HAP-1 (cell line): Measurements from ENCODE around the gene ARHGAP10.
A peak's percentile ranks its signal among the peaks of the same experiment; 100 is the strongest.
"Not testable (repeated sequence)": the region's sequence is repeated elsewhere in the genome, so short reads cannot be mapped to it uniquely, and the experiment has no call there.

Experiments used
- DNase-seq, 2 experiments: peaks; one replicate each; pipeline ENCODE4 v3.0.0-alpha.2; 2016 to 2020; ENCODE audit warnings: low spot score in 2 of 2
- H3K27me3 ChIP-seq: fragments of 250-450 bp; sonication (Bioruptor Pico); 2 replicates; pipeline ENCODE4 v1.5.1; 2020; ENCODE audit warnings: low read depth, mild to moderate bottlenecking, moderate library complexity
- H3K36me3 ChIP-seq: fragments of 250-450 bp; sonication (Bioruptor Pico); replicated peaks from 2 replicates; pipeline ENCODE4 v1.5.1; 2020; ENCODE audit warnings: mild to moderate bottlenecking
- H3K4me1 ChIP-seq: fragments of 250-450 bp; sonication (Bioruptor Pico); 2 replicates; pipeline ENCODE4 v1.5.1; 2020; ENCODE audit warnings: mild to moderate bottlenecking
- H3K4me3 ChIP-seq: fragments of 250-450 bp; sonication (Bioruptor Pico); 2 replicates; pipeline ENCODE4 v1.5.1; 2020; ENCODE audit warnings: mild to moderate bottlenecking, moderate library complexity
- H3K9me3 ChIP-seq: fragments of 250-450 bp; sonication (Bioruptor Pico); 2 replicates; pipeline ENCODE4 v1.5.1; 2020; ENCODE audit warnings: mild to moderate bottlenecking, moderate library complexity
- in situ Hi-C: fragments of 300-500 bp; cut with MboI; formaldehyde crosslinking; loops from 3 replicates; pipeline ENCODE4 v1.14.3; 2020; ENCODE audit warnings: low sequenced_read_pairs, inconsistent platforms, mixed read lengths

The ARHGAP10 gene

GRCh38 chr4:147975325-147975724 is 243.4 kb downstream of the ARHGAP10 start:
- H3K4me3 ChIP-seq, result no peak overlapping the region
- no peak for DNase-seq
- H3K27me3 ChIP-seq, result no peaks in the 10 kb centered on the region
- H3K36me3 ChIP-seq, result no peaks in the 10 kb centered on the region
- H3K9me3 ChIP-seq, result no peaks in the 10 kb centered on the region
- in situ Hi-C loops, result no loop called here
- no peaks in the 10 kb centered on the region for H3K4me1 ChIP-seq

GRCh38 chr4:147975933-147976928 is 244.3 kb downstream of the ARHGAP10 start:
- no peaks in the 10 kb centered on the region for H3K9me3 ChIP-seq
- no peaks in the 10 kb centered on the region for H3K27me3 ChIP-seq
- in situ Hi-C loops, result no loop called here
- DNase-seq, result no peak
- H3K4me1 ChIP-seq, result no peaks in the 10 kb centered on the region
- H3K4me3 ChIP-seq, result no peak overlapping the region
- H3K36me3 ChIP-seq, result no peaks in the 10 kb centered on the region

- Histone ChIP-seq H3K4me3 (no peak overlapping the region), H3K9me3 (no peaks in the 10 kb centered on the region), H3K27me3 (no peaks in the 10 kb centered on the region), H3K4me1 (peaks cover 2% of the 10 kb centered on the region; the same call in 1 of the 2 replicates), H3K36me3 (no peaks in the 10 kb centered on the region)
- DNase-seq, result no peak
- in situ Hi-C loops, result no loop called here
Measured at GRCh38 chr4:147980586-147980985, 248.7 kb downstream of the ARHGAP10 start.

DNA sequence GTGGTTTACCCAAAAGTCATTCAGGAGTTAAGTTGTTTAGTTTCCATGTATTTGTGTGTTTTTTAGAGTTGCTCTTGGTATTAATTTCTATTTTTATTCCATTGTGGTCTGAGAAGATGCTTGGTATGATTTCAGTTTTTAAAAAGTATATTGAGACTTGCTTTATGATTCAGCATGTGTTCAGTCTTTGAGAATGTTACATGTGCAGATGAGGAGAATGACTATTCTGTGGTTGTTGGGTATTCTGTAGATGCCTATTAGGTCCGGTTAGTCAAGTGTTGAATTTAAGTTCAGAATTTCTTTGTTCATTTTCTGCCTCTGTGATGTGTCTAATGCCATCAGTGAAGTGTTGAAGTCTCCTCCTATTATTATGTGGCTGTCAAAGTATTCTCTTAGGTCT is 249.4 kb downstream of the ARHGAP10 start:
- no peak for DNase-seq
- Histone ChIP-seq H3K36me3 (no peaks in the 10 kb centered on the region), H3K4me1 (peaks cover 2% of the 10 kb centered on the region; the same call in 1 of the 2 replicates), H3K27me3 (no peaks in the 10 kb centered on the region), H3K4me3 (no peak overlapping the region), H3K9me3 (no peaks in the 10 kb centered on the region)
- in situ Hi-C loops, result no loop called here

DNA sequence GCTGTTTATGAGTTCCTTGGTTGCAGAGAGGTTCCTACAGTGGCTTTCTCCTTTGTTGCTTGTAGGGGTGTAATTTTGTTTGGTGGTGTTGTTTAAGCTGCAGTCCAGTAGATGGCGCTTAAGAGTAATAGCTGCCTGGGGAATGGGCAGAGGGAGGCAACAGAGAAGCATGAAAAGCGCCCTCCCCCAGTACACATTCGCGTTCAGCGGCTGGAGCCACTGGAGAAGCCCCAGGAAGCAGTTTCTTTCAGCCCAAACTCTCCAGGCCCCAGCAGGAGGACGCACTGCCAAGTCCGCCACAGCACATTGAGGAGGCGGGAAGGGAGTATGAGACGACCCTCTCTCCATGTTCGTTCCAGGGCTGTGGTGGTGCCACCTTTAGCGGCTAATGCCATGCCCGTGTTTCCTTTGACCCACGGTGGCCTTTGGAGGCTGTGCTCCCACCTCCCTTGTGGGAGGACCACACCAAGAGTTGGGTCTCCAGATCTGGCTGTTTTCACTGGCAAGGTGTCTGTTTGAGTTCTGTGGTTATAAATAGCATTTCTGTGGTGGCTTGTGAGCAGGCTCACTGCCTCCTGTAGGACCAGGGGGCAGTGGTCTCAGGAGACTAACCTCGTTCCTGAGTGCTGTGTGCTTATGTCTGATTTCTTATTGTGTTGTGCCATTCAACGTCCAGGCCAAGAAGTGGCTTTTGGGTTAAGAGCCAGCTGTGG is 252.3 kb downstream of the ARHGAP10 start:
- Histone ChIP-seq H3K4me1 (peaks cover 2% of the 10 kb centered on the region; the same call in 1 of the 2 replicates), H3K9me3 (no peaks in the 10 kb centered on the region), H3K36me3 (no peaks in the 10 kb centered on the region), H3K27me3 (no peaks in the 10 kb centered on the region), H3K4me3 (no peak overlapping the region)
- DNase-seq, result peak; percentile 65 to 73
- in situ Hi-C loops, result no loop called here

GRCh38 chr4:147984778-147985138 is 252.9 kb downstream of the ARHGAP10 start:
- Histone ChIP-seq H3K9me3 (no peaks in the 10 kb centered on the region), H3K4me3 (no peak overlapping the region), H3K36me3 (no peaks in the 10 kb centered on the region), H3K4me1 (peaks cover 2% of the 10 kb centered on the region; the same call in 1 of the 2 replicates), H3K27me3 (no peaks in the 10 kb centered on the region)
- DNase-seq, result no peak
- in situ Hi-C loops, result no loop called here

DNA sequence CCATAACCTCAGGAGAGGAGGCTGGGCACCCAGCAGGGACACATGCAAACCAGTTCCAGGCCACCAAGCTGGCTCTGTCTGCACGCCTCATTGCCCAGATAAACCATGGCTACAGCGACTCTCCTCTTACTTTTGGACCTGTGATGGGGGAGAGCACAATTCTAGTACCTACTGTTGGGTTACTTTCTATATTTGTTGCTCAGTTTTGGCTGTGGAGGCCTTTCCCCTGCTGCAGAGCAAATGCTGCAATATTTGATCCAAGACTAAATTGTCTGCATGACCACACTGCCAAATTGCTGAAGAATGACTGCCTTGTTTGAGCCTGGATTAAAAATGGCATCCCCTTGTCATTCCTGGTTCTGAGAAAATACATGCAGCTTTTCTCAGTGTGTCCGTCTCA is 253.5 kb downstream of the ARHGAP10 start:
- H3K27me3 ChIP-seq, result no peaks in the 10 kb centered on the region
- H3K9me3 ChIP-seq, result no peaks in the 10 kb centered on the region
- DNase-seq, result no peak
- in situ Hi-C loops, result no loop called here
- H3K4me1 ChIP-seq, result peaks cover 2% of the 10 kb centered on the region; the same call in 1 of the 2 replicates
- H3K36me3 ChIP-seq, result no peaks in the 10 kb centered on the region
- no peak overlapping the region for H3K4me3 ChIP-seq

DNA sequence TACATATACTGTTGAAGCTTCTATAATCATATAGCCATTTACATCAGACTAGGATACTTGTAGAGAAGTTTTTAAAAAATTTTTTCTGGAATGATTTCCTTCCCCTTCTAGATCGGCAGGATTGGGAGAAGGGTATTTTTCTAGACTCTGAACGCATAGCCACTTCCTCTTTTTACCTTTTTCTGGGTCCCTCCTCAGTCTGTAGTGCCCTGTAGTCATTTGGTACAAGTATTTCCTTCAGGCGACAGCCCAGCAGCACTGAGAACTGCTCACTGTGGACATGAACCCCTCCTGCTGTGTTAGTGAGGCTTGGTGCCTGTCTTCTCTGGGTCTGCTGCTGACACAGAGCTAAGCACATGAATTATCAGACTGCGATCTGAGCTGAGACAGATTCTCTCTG is 255.4 kb downstream of the ARHGAP10 start:
- peaks cover 2% of the 10 kb centered on the region; the same call in 1 of the 2 replicates for H3K4me1 ChIP-seq
- in situ Hi-C loops, result no loop called here
- no peaks in the 10 kb centered on the region for H3K36me3 ChIP-seq
- no peaks in the 10 kb centered on the region for H3K9me3 ChIP-seq
- no peak overlapping the region for H3K4me3 ChIP-seq
- no peak for DNase-seq
- no peaks in the 10 kb centered on the region for H3K27me3 ChIP-seq

- Histone ChIP-seq H3K36me3 (no peaks in the 10 kb centered on the region), H3K4me1 (no peaks in the 10 kb centered on the region), H3K9me3 (no peaks in the 10 kb centered on the region), H3K27me3 (no peaks in the 10 kb centered on the region), H3K4me3 (no peak overlapping the region)
- in situ Hi-C loops, result no loop called here
- no peak for DNase-seq
Measured at GRCh38 chr4:147991543-147992283, 259.8 kb downstream of the ARHGAP10 start.

DNA sequence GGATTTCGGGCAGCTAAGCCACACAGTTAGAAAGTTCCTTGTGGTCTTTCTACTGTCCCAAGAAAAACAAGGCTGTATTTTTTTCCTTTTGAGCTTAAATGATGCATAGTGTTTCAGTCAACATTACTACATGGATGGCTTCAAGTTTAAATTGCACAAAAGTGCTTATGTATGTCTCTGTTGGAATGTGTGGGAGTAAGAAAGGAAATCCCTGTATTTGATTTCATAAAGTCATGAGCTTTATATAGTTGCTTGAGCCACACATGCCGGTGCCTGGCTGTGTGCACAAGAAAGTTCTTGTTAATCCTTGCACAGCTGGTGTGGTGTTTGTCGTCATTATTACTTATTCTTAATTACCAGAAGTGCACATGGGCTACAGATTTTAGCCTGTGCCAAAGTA is 262.2 kb downstream of the ARHGAP10 start:
- Histone ChIP-seq H3K4me3 (no peak overlapping the region), H3K9me3 (no peaks in the 10 kb centered on the region), H3K4me1 (no peaks in the 10 kb centered on the region), H3K27me3 (no peaks in the 10 kb centered on the region), H3K36me3 (no peaks in the 10 kb centered on the region)
- in situ Hi-C loops, result no loop called here
- DNase-seq, result no peak

GRCh38 chr4:147994491-147995385 is 262.9 kb downstream of the ARHGAP10 start:
- Histone ChIP-seq H3K4me3 (no peak overlapping the region), H3K4me1 (no peaks in the 10 kb centered on the region), H3K9me3 (no peaks in the 10 kb centered on the region), H3K36me3 (no peaks in the 10 kb centered on the region), H3K27me3 (no peaks in the 10 kb centered on the region)
- in situ Hi-C loops, result no loop called here
- DNase-seq, result no peak

DNA sequence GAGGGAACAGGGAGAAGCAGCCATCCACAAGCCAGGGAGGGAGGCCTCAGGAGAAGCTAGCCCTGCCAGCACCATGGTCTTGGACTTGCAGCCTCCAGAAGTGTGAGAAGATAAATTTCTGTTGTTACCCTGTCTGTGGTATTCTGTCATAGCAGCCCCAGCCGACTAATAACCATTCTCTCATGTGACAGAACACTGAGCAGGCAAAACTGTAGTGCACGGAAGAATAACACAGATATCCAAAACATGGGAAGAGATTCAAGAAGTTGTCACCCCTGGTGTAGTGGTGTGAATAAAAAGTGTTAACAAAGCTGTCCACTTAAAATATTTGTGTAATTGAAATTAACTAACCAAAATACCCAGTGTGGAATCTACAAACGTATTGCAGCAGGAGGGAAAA is 265.0 kb downstream of the ARHGAP10 start:
- no peaks in the 10 kb centered on the region for H3K9me3 ChIP-seq
- no peaks in the 10 kb centered on the region for H3K4me1 ChIP-seq
- H3K4me3 ChIP-seq, result no peak overlapping the region
- no peak for DNase-seq
- no peaks in the 10 kb centered on the region for H3K36me3 ChIP-seq
- in situ Hi-C loops, result no loop called here
- no peaks in the 10 kb centered on the region for H3K27me3 ChIP-seq

DNA sequence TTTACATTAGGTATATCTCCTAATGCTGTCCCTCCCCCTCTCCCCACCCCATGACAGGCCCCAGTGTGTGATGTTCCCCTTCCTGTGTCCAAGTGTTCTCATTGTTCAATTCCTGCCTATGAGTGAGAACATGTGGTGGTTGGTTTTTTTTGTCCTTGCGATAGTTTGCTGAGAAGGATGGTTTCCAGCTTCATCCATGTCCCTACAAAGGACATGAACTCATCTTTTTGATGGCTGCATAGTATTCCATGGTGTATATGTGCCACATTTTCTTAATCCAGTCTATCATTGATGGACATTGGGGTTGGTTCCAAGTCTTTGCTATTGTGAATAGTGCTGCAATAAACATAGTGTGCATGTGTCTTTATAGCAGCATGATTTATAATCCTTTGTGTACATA is 268.1 kb downstream of the ARHGAP10 start:
- H3K4me3 ChIP-seq, DNase-seq, in situ Hi-C loops, H3K9me3 ChIP-seq, H3K27me3 ChIP-seq, H3K36me3 ChIP-seq, H3K4me1 ChIP-seq: not testable (repeated sequence)
